Measurements from ENCODE around the gene CCR4.

The CCR4 gene

GRCh38 chr3:32954506-32954905 is 3.1 kb downstream of the CCR4 start:
- no peak for TF ChIP-seq CTCF (IDR thresholded peaks at IDR 0.05; ENCODE audit: insufficient read depth, missing control alignments)
- DNase-seq (ENCODE audit: insufficient read length, low spot score): no peak
- FAIRE-seq: no peak

GRCh38 chr3:32956750-32957570 is 5.5 kb downstream of the CCR4 start:
- TF ChIP-seq CTCF (IDR thresholded peaks at IDR 0.05; ENCODE audit: insufficient read depth, missing control alignments): no peak
- FAIRE-seq (no peak), DNase-seq (ENCODE audit: insufficient read length, low spot score) (no peak)

GRCh38 chr3:32958509-32958908 is 7.1 kb downstream of the CCR4 start:
- no peak for TF ChIP-seq CTCF (IDR thresholded peaks at IDR 0.05; ENCODE audit: insufficient read depth, missing control alignments)
- DNase-seq (ENCODE audit: insufficient read length, low spot score) (no peak), FAIRE-seq (no peak)

- FAIRE-seq (no peak), DNase-seq (ENCODE audit: insufficient read length, low spot score) (no peak)
- TF ChIP-seq CTCF (IDR thresholded peaks at IDR 0.05; ENCODE audit: insufficient read depth, missing control alignments): no peak
Measured at GRCh38 chr3:32959371-32959770, 7.9 kb downstream of the CCR4 start.

GRCh38 chr3:32960404-32961170 is 9.1 kb downstream of the CCR4 start:
- no peak for FAIRE-seq
- no peak for DNase-seq (ENCODE audit: insufficient read length, low spot score)
- no peak for TF ChIP-seq CTCF (IDR thresholded peaks at IDR 0.05; ENCODE audit: insufficient read depth, missing control alignments)

GRCh38 chr3:32961189-32961715 is 9.8 kb downstream of the CCR4 start:
- FAIRE-seq (no peak), DNase-seq (ENCODE audit: insufficient read length, low spot score) (no peak)
- TF ChIP-seq CTCF (IDR thresholded peaks at IDR 0.05; ENCODE audit: insufficient read depth, missing control alignments): no peak

All from D721Med (cell line).